K562 (cell line): Measurements from ENCODE around the gene SNAPC2. TPM values are rescaled to one million over a fixed set of nuclear protein-coding genes. Genes with fewer than 3 reads are reported as not detected.

Experiments
- ATAC-seq: fragments of 200-7000 bp; cut with Tn5 transposase; 3 replicates; pipeline ENCODE4 v1.9.1; 2020; ENCODE audit warnings: moderate library complexity
- BruUV-seq: library from RNA; stranded (reverse); fragments of 400-500 nt; replicated peaks from 2 replicates; lab custom pipeline; 2021; lab: Mats Ljungman, UMichigan
- CTCF ChIA-PET: fragments of 300-600 bp; formaldehyde crosslinking; extraction: SDS; loops from one replicate; lab custom pipeline; 2021; ENCODE audit warnings: low intra/inter-chr PET ratio; lab: Yijun Ruan, JAX
- POLR2A ChIA-PET: fragments of 300-600, 350-650 bp; sonication (Branson Sonifier 250); formaldehyde crosslinking; extraction: SDS; loops from one replicate; lab custom pipeline; 2021; ENCODE audit warnings: antibody characterized with exemption, inconsistent platforms; lab: Yijun Ruan, JAX
- DNase-seq, 4 experiments: peaks; one replicate each; pipeline versions ENCODE4 v3.0.0 to v3.0.0-alpha.2; 2011 to 2018; ENCODE audit warnings: low spot score in 3 of 4, mixed read lengths in 3 of 4; ENCODE audit errors: extremely low read depth in 1 of 4
- FAIRE-seq: peaks from 2 replicates; lab custom pipeline; 2011; peaks lifted over from hg19 to GRCh38; lab: Jason Lieb, UNC
- H2AFZ ChIP-seq: 2 replicates; pipeline ENCODE4 v1.6.0; 2011; ENCODE audit warnings: low read depth, low read length, control low read depth, inconsistent platforms
- H3K27ac ChIP-seq: fragments of 200-600 bp; 3 replicates; pipeline ENCODE4 v1.8.0; 2011; ENCODE audit warnings: low read depth, mild to moderate bottlenecking, control low read depth, inconsistent platforms, low read length, moderate library complexity, mixed read lengths; ENCODE audit errors: extremely low read depth
- H3K27me3 ChIP-seq, 2 experiments: fragments of 300-600 bp in 1 of 2; 2 replicates in 1 of 2; 3 replicates in 1 of 2; pipeline versions ENCODE4 v1.6.0 to v1.8.0; 2011; ENCODE audit warnings: inconsistent platforms in 2 of 2, low read length in 2 of 2, mild to moderate bottlenecking in 1 of 2, mixed read lengths in 1 of 2, moderate library complexity in 1 of 2; ENCODE audit not compliant: control insufficient read depth in 2 of 2, insufficient read depth in 2 of 2
- H3K36me3 ChIP-seq: fragments of 300-600 bp; 3 replicates; pipeline ENCODE4 v1.8.0; 2011; ENCODE audit warnings: mild to moderate bottlenecking, low read length, inconsistent platforms; ENCODE audit not compliant: control insufficient read depth, insufficient read depth
- H3K4me1 ChIP-seq, 2 experiments: fragments of 200-600 bp in 1 of 2; replicated peaks in 1 of 2; 2 replicates in 1 of 2; 3 replicates in 1 of 2; pipeline versions ENCODE4 v1.5.1 to v1.8.0; 2011; ENCODE audit warnings: inconsistent platforms in 2 of 2, low read length in 2 of 2, mild to moderate bottlenecking in 1 of 2, mixed read lengths in 1 of 2, moderate library complexity in 1 of 2; ENCODE audit not compliant: control insufficient read depth in 2 of 2, insufficient read depth in 2 of 2
- H3K4me2 ChIP-seq: 2 replicates; pipeline ENCODE4 v1.6.1; 2011; ENCODE audit warnings: low read length, control low read depth, inconsistent platforms, mixed read lengths; ENCODE audit not compliant: insufficient read depth
- H3K4me3 ChIP-seq: fragments of 200-600 bp; sonication (generic), shearing (Covaris generic); 2 replicates; pipeline ENCODE4 v1.5.1; 2016; ENCODE audit warnings: control low read depth, inconsistent platforms
- H3K79me2 ChIP-seq: fragments of 200-600 bp; 3 replicates; pipeline ENCODE4 v1.8.0; 2011; ENCODE audit warnings: low read length, inconsistent platforms; ENCODE audit not compliant: control insufficient read depth, insufficient read depth
- H3K9ac ChIP-seq, 2 experiments: 2 replicates each; pipeline versions ENCODE4 v1.6.0 to v1.6.1; 2011; ENCODE audit warnings: low read depth in 2 of 2, low read length in 2 of 2, control low read depth in 1 of 2, inconsistent platforms in 1 of 2, mild to moderate bottlenecking in 1 of 2, mixed read lengths in 1 of 2; ENCODE audit not compliant: insufficient read depth in 1 of 2
- H3K9me1 ChIP-seq: one replicate; pipeline ENCODE4 v1.6.0; 2011; ENCODE audit warnings: inconsistent platforms, mild to moderate bottlenecking, low read length, moderate library complexity; ENCODE audit not compliant: control insufficient read depth, insufficient read depth
- H3K9me3 ChIP-seq: replicated peaks from 2 replicates; pipeline ENCODE4 v1.5.1; 2011; ENCODE audit warnings: low read depth, low read length, inconsistent platforms; ENCODE audit not compliant: control insufficient read depth, insufficient read depth
- H4K20me1 ChIP-seq: replicated peaks from 2 replicates; pipeline ENCODE4 v1.6.1; 2011; ENCODE audit warnings: low read length, inconsistent platforms, mixed read lengths; ENCODE audit not compliant: control insufficient read depth, insufficient read depth
- ARID3A ChIP-seq: IDR thresholded peaks from 2 replicates; pipeline ENCODE4 v1.6.1; 2012; ENCODE audit warnings: low read depth, low read length, improper control_type of control experiment, borderline replicate concordance
- ATF3 ChIP-seq, 2 experiments: fragments of 450-650 bp in 1 of 2; sonication (generic) in 1 of 2; formaldehyde crosslinking in 1 of 2; IDR thresholded peaks in 1 of 2; conservative IDR thresholded peaks in 1 of 2; 2 replicates each; pipeline versions ENCODE4 v1.6.1 to v1.8.1; 2016 to 2023; ENCODE audit warnings: mild to moderate bottlenecking in 2 of 2, moderate library complexity in 2 of 2, inconsistent platforms in 1 of 2, missing genetic modification reagents in 1 of 2
- CHCHD3 ChIP-seq: fragments of 250-450 bp; sonication (Bioruptor Pico); IDR thresholded peaks from 2 replicates; pipeline ENCODE4 v2.1.2; 2022; ENCODE audit warnings: mild to moderate bottlenecking
- GTF2A2 ChIP-seq: IDR thresholded peaks from 2 replicates; pipeline ENCODE4 v1.6.1; 2016; ENCODE audit warnings: mild to moderate bottlenecking, missing genetic modification characterization, missing compliant biosample characterization
- NFIC ChIP-seq: fragments of 450-650 bp; IDR thresholded peaks from 2 replicates; pipeline ENCODE4 v1.6.1; 2017; ENCODE audit warnings: mild to moderate bottlenecking, inconsistent platforms
- POLR2AphosphoS5 ChIP-seq: IDR thresholded peaks from 2 replicates; pipeline ENCODE4 v1.6.1; 2011; ENCODE audit warnings: mild to moderate bottlenecking, low read depth, low read length, moderate library complexity; ENCODE audit not compliant: control insufficient read depth, insufficient read depth
- ZNF280A ChIP-seq: fragments of 450-650 bp; IDR thresholded peaks from 2 replicates; pipeline ENCODE4 v1.6.1; 2018; ENCODE audit warnings: mild to moderate bottlenecking, low read depth; ENCODE audit not compliant: partially characterized antibody
- ZNF766 ChIP-seq: fragments of 200-800 bp; sonication (Bioruptor generic); conservative IDR thresholded peaks from 2 replicates; pipeline ENCODE4 v1.6.1; 2016; ENCODE audit warnings: missing genetic modification characterization, missing compliant biosample characterization
- WGBS: fragments of 100-300 bp; shearing (Covaris generic); methylation state at CpG from one replicate; pipeline ENCODE4 v1.1.6; 2016; ENCODE audit warnings: low coverage, mixed read lengths; ENCODE audit not compliant: insufficient coverage; ENCODE audit errors: missing lambda C conversion rate; 5-methylcytosine and 5-hydroxymethylcytosine counted together
- in situ Hi-C: fragments of 300-500 bp; cut with MboI; formaldehyde crosslinking; loops from 4 replicates; pipeline ENCODE4 v1.15.0; 2018; ENCODE audit warnings: inconsistent platforms, mixed read lengths
- intact Hi-C: fragments of 100-400 bp; cut with micrococcal nuclease; formaldehyde crosslinking; loops from 2 replicates; pipeline ENCODE4 v1.14.2; 2022
- polyA plus RNA-seq, 8 experiments: library from polyadenylated mRNA; depleted of rRNA in 4 of 8; stranded (reverse) in 5 of 8; unstranded in 3 of 8; fragments of >200 nt; fragmentation: Nextera tagmentation in 2 of 8; fragmentation: Illumina TruSeq in 1 of 8; extraction: Ambion mirVana in 2 of 8; extraction: Trizol in 1 of 8; gene quantifications; 2 replicates each; pipeline versions ENCODE4 v1.2.1 to v1.2.3, GENCODE V29; 2011 to 2014; ENCODE audit warnings: inconsistent platforms in 1 of 8, missing spikeins in 1 of 8
- total RNA-seq, 7 experiments: library from RNA; depleted of rRNA in 6 of 7; stranded (reverse); fragments of >200 nt in 6 of 7; fragmentation: Illumina TruSeq in 2 of 7; extraction: Trizol in 2 of 7; gene quantifications; 2 replicates each; pipeline versions ENCODE4 v1.2.1 to v1.2.3, GENCODE V29; 2011 to 2021; ENCODE audit warnings: low replicate concordance in 1 of 7

SNAPC2 gene
- total and polyA plus RNA-seq, 9 of the 15 experiments (the other 6 are each of a cell fraction or from before 2014, with no cell fraction given): 0.59 to 45.1 (median 15.3) TPM

GRCh38 chr19:7928741-7929701 lies 8.9 kb downstream of the SNAPC2 start:
- Histone ChIP-seq H2AFZ (no peak overlapping the region), H3K4me3 (no peak overlapping the region), H3K36me3 (peaks cover 60% of the 10 kb centered on the region; the same call in 2 of the 3 replicates), H3K4me1 (peaks cover 11 to 78% of the 10 kb centered on the region in 2 experiments), H3K9me3 (no peaks in the 10 kb centered on the region), H3K79me2 (no peaks in the 10 kb centered on the region), H3K27me3 (no peaks in the 10 kb centered on the region), H3K9ac (0 out of 4 replicates have a peak overlapping the region, but pooled peaks of 1 of the 2 experiments have one; percentile 10), H3K27ac (peak overlapping the region; percentile 19; the same call in 1 of the 3 replicates), H3K9me1 (no peaks in the 10 kb centered on the region), H4K20me1 (peaks cover 21% of the 10 kb centered on the region), H3K4me2 (no peak overlapping the region)
- POLR2A ChIA-PET: interaction anchor here (0.5 to 3.3 kb wide), 8 partner anchors 9 to 151 kb away, joined by 3 to 27 read pairs (median 5); partner anchors contain the start of genes MAP2K7, SNAPC2 and TIMM44
- WGBS: 60% methylated on average over 21 of the region's 24 CpGs
- CTCF ChIA-PET: no interaction called here
- ATAC-seq: peak; percentile 57
- in situ Hi-C loops: no loop called here
- BruUV-seq: TSS peak; percentile 24
- intact Hi-C loops: no loop called here
- FAIRE-seq: peak; percentile 81
- peak; percentile 66 to 76 (median 71) for DNase-seq
- TF ChIP-seq ZNF280A (no peak), ARID3A (no peak), POLR2AphosphoS5 (peak; percentile 26; the same call in 1 of the 2 replicates), GTF2A2 (tag) (no peak), CHCHD3 (CRISPR knock-in tag) (no peak), NFIC (peak; percentile 91), ATF3 (IDR thresholded peaks at IDR 0.05) (0 out of 2 replicates have a peak, but pooled peaks have one; percentile 39), ATF3 (CRISPR knock-in tag; conservative IDR thresholded peaks at IDR 0.05) (no peak), ZNF766 (no peak)
